ENCODE results near the gene SMAD7.
A peak's percentile ranks its signal among the peaks of the same experiment; 100 is the strongest.

Gene SMAD7

GRCh38 chr18:48921305-48922225, 29.2 kb downstream of the SMAD7 start (continued):
- TF ChIP-seq POU6F1 (CRISPR knock-in tag; IDR thresholded peaks at IDR 0.05; ENCODE audit: borderline replicate concordance, low read depth), result no peak
- TF ChIP-seq ZFP30 (CRISPR knock-in tag; IDR thresholded peaks at IDR 0.05), result no peak

- no peak for TF ChIP-seq ZFP3 (CRISPR knock-in tag; IDR thresholded peaks at IDR 0.05)
- no peak for TF ChIP-seq ISL1 (CRISPR knock-in tag; IDR thresholded peaks at IDR 0.05)
- TF ChIP-seq OSR1 (CRISPR knock-in tag; IDR thresholded peaks at IDR 0.05), result no peak
- TF ChIP-seq ZC3H10 (CRISPR knock-in tag; IDR thresholded peaks at IDR 0.05), result no peak
- TF ChIP-seq RARB (CRISPR knock-in tag; IDR thresholded peaks at IDR 0.05), result no peak
- no peak for TF ChIP-seq PPARA (CRISPR knock-in tag; IDR thresholded peaks at IDR 0.05; ENCODE audit: borderline replicate concordance)
- no peak for TF ChIP-seq ESRRG (CRISPR knock-in tag; IDR thresholded peaks at IDR 0.05)
- TF ChIP-seq ZNF8 (CRISPR knock-in tag; IDR thresholded peaks at IDR 0.05), result no peak
- TF ChIP-seq SNAI2 (CRISPR knock-in tag; IDR thresholded peaks at IDR 0.05), result no peak
- no peak for TF ChIP-seq GLIS3 (CRISPR knock-in tag; IDR thresholded peaks at IDR 0.05)
- no peak for TF ChIP-seq ZNF70 (CRISPR knock-in tag; IDR thresholded peaks at IDR 0.05)
- TF ChIP-seq CSDC2 (CRISPR knock-in tag; IDR thresholded peaks at IDR 0.05), result no peak
- TF ChIP-seq TCF4 (CRISPR knock-in tag; IDR thresholded peaks at IDR 0.05; ENCODE audit: borderline replicate concordance), result no peak
- TF ChIP-seq BACH2 (CRISPR knock-in tag; IDR thresholded peaks at IDR 0.05; ENCODE audit: borderline replicate concordance), result no peak
- TF ChIP-seq ZFP30 (CRISPR knock-in tag; IDR thresholded peaks at IDR 0.05), result no peak
- no peak for TF ChIP-seq POU6F1 (CRISPR knock-in tag; IDR thresholded peaks at IDR 0.05; ENCODE audit: borderline replicate concordance, low read depth)
- no peak for TF ChIP-seq CSRNP3 (CRISPR knock-in tag; IDR thresholded peaks at IDR 0.05)
- ATAC-seq, result no peak
These were observed 30.2 kb downstream of the SMAD7 start for GRCh38 chr18:48920408-48921038.

- TF ChIP-seq ZNF8 (CRISPR knock-in tag; IDR thresholded peaks at IDR 0.05) (no peak), ZNF70 (CRISPR knock-in tag; IDR thresholded peaks at IDR 0.05) (no peak), PATZ1 (CRISPR knock-in tag; IDR thresholded peaks at IDR 0.05; ENCODE audit: borderline replicate concordance) (no peak), TOX (CRISPR knock-in tag; IDR thresholded peaks at IDR 0.05; ENCODE audit: borderline replicate concordance) (no peak), RARB (CRISPR knock-in tag; IDR thresholded peaks at IDR 0.05) (no peak)
- ATAC-seq, result no peak
These were observed 31.2 kb downstream of the SMAD7 start for GRCh38 chr18:48919547-48919946.

GRCh38 chr18:48918660-48919456, 31.9 kb downstream of the SMAD7 start:
- ATAC-seq, result no peak
- TF ChIP-seq PPARA (CRISPR knock-in tag; IDR thresholded peaks at IDR 0.05; ENCODE audit: borderline replicate concordance), result no peak
- TF ChIP-seq PATZ1 (CRISPR knock-in tag; IDR thresholded peaks at IDR 0.05; ENCODE audit: borderline replicate concordance), result 0 out of 2 replicates have a peak, but pooled peaks have one; percentile 16
